ENCODE measurements around the gene LSM4.

GRCh38 chr19:18312092-18312534 is 10.8 kb downstream of the LSM4 start:
- TF ChIP-seq CTCF (IDR thresholded peaks at IDR 0.05; ENCODE audit: low read depth, low read length, poor library complexity, severe bottlenecking): no peak
- no peak for TF ChIP-seq EZH2phosphoT487 (IDR thresholded peaks at IDR 0.05; ENCODE audit: borderline replicate concordance, low read length)
